Measurements from ENCODE around the gene MAP3K8.

GRCh38 chr10:30491204-30491915 is 57.4 kb downstream of the MAP3K8 start:
- TF ChIP-seq POLR2AphosphoS2 (IDR thresholded peaks at IDR 0.05; ENCODE audit: low read depth, low read length) = no peak
- no peak for TF ChIP-seq MXI1 (IDR thresholded peaks at IDR 0.05; ENCODE audit: low read depth, low read length)
- TF ChIP-seq KLF5 (IDR thresholded peaks at IDR 0.05; ENCODE audit: partially characterized antibody) = no peak
- no peak for TF ChIP-seq CTCF (IDR thresholded peaks at IDR 0.05 in 2 of 3, conservative IDR thresholded peaks at IDR 0.05 in 1 of 3; ENCODE audit: control insufficient read depth in 2 of 3, extremely low read depth in 1 of 3, insufficient read depth in 1 of 3, low read depth in 3 of 3, low read length in 3 of 3)
- no peak for TF ChIP-seq GATAD2B (conservative IDR thresholded peaks at IDR 0.05; ENCODE audit: low read depth)
- TF ChIP-seq EGR1 (IDR thresholded peaks at IDR 0.05; ENCODE audit: borderline replicate concordance in 1 of 2, low read depth in 2 of 2, low read length in 2 of 2) = no peak
- TF ChIP-seq POLR2A (IDR thresholded peaks at IDR 0.05; ENCODE audit: low read depth, low read length) = no peak
- TF ChIP-seq MYC (IDR thresholded peaks at IDR 0.05; ENCODE audit: insufficient read depth, insufficient read length, insufficient replicate concordance, low read length, severe bottlenecking) = no peak
- no peak for TF ChIP-seq ATF3 (IDR thresholded peaks at IDR 0.05; ENCODE audit: borderline replicate concordance, extremely low read depth, low read depth, low read length)
- TF ChIP-seq SREBF2 (IDR thresholded peaks at IDR 0.05; ENCODE audit: low read length) = no peak
- no peak for TF ChIP-seq JUNB (IDR thresholded peaks at IDR 0.05)
- no peak for TF ChIP-seq USF2 (IDR thresholded peaks at IDR 0.05; ENCODE audit: borderline replicate concordance, low read depth, low read length)
